Large intestine (tissue), 3 donors: ENCODE results near the gene AFG1L. TPM values are rescaled to one million over a fixed set of nuclear protein-coding genes. Genes with fewer than 3 reads are reported as not detected.

Experiments used
- DNase-seq, 2 donors: peaks; one replicate each; pipeline versions ENCODE4 v3.0.0 to v3.0.0-alpha.2; 2013
- H3K27ac ChIP-seq: one replicate; pipeline ENCODE4 v1.5.1; 2013; ENCODE audit warnings: low read length
- H3K27me3 ChIP-seq: 2 replicates; pipeline ENCODE4 v1.6.1; 2013; ENCODE audit warnings: low read length; ENCODE audit not compliant: control insufficient read depth, insufficient read depth
- H3K36me3 ChIP-seq: 2 replicates; pipeline ENCODE4 v1.6.1; 2013; ENCODE audit warnings: low read length; ENCODE audit not compliant: control insufficient read depth, insufficient read depth
- H3K4me1 ChIP-seq: one replicate; pipeline ENCODE4 v1.6.1; 2013; ENCODE audit warnings: low read length; ENCODE audit not compliant: control insufficient read depth, insufficient read depth
- H3K4me3 ChIP-seq: one replicate; pipeline ENCODE4 v1.5.1; 2013; ENCODE audit warnings: low read length
- H3K9me3 ChIP-seq: one replicate; pipeline ENCODE4 v1.6.1; 2013; ENCODE audit warnings: mild to moderate bottlenecking, low read depth, low read length, moderate library complexity; ENCODE audit not compliant: control insufficient read depth
- WGBS: methylation state at CpG from one replicate; pipeline ENCODE4 v1.1.5; 2013; ENCODE audit warnings: low lambda C conversion rate; ENCODE audit not compliant: insufficient coverage; 5-methylcytosine and 5-hydroxymethylcytosine counted together
- polyA plus RNA-seq: library from polyadenylated mRNA; unstranded; fragments of 120-200 nt; gene quantifications from one replicate; pipeline ENCODE4 v1.2.1, GENCODE V29; 2013

AFG1L gene
- polyA plus RNA-seq, 1 donor: 9.5 TPM

- H3K4me1 ChIP-seq: peaks cover 30% of the 10 kb centered on the region
- no peaks in the 10 kb centered on the region for H3K9me3 ChIP-seq
- H3K4me3 ChIP-seq: no peak overlapping the region
- peaks cover 39% of the 10 kb centered on the region for H3K36me3 ChIP-seq
- DNase-seq: no peak
- no peak overlapping the region for H3K27ac ChIP-seq
- 39% methylated on average over 2 of the region's 4 CpGs for WGBS
- H3K27me3 ChIP-seq: no peaks in the 10 kb centered on the region
Observed at GRCh38 chr6:108574457-108575141, 279.7 kb downstream of the AFG1L start.

Other genes with a start within 250 kb of the AFG1L start
- gene OSTM1, start 220.3 kb upstream of the AFG1L start, polyA plus RNA-seq: 20.4 TPM
- gene NR2E1, start 129.0 kb upstream of the AFG1L start, polyA plus RNA-seq: not detected
- 284 TPM for gene SNX3, start 34.0 kb upstream of the AFG1L start, polyA plus RNA-seq